GM18517 (cell line): ENCODE data around the gene INPP4B.
"Not testable (repeated sequence)": the region's sequence is repeated elsewhere in the genome, so short reads cannot be mapped to it uniquely, and the experiment has no call there.

Source experiments
- ATAC-seq: cut with Tn5 transposase; IDR thresholded peaks from one replicate; pipeline ENCODE4 v1.9.1; 2021; ENCODE audit warnings: mild to moderate bottlenecking, moderate library complexity; ENCODE audit not compliant: unreplicated experiment

Gene INPP4B

DNA sequence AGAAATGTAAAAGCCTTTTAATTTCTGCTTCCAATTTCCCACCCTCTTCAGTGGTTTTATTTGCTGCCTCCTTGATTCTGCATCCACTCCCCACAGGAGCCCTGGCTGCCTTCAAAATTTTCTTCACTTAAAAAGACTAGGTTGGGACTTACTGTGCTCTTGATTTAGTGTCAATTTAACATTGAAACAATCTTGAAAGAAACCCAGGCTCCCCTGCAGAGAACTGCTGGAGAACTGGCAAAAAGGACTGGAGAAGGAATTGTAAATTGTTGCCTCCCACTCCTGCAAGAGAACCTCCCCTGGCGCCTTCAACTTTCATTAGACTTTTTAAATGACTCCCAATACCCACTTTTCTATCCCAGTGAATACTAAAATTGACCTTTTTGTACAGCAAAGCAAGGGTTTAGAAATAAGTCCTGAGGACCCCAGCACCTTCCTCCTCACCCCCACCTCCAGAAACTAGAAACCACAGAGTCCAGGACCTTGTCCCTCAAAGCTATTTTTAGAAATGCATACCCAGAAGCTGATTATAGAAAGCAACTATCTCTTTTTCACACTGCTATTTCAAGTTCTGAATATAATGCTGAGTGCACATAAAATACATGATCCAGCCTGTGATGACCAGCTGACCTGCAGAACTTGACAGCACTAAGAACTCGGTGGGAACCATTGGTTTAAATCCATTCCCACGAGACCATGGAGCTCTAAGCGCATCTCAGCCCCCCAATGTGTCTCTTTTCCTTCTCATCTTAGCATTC lies 155.5 kb downstream of the INPP4B start:
- ATAC-seq: no peak

DNA sequence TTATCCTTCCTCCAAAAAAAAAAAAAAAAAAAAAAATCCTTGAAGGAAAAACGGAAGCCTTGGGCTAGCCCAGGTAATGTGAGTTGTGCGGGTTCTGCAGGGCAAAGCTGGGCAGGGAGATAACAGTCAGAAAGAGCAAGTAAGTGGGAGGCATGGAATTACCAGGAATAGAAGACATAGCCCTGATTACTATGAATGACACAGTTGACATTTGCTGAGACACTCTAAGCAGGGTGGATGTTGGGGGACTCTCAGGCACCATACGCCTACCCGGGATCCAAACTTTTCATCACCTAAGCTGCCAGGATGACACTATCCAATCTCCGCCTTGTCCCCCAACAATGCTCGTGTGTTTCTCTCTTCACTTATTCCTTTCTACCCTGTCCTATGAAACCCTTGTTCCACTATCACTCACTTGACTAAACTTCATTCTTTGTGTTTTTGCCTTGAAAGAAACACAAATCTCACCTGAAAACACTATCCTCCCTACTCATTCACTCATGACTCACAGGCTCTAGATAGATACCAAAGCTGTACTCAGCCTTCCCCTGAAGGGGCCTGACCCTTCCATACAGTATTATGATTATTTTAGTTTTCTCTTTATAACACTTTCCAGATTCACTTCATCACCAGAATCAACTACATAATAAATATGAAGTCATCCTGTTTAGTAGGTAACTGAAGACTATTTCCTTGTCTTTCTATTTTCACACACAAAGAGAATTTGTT lies 158.4 kb downstream of the INPP4B start:
- no peak for ATAC-seq

DNA sequence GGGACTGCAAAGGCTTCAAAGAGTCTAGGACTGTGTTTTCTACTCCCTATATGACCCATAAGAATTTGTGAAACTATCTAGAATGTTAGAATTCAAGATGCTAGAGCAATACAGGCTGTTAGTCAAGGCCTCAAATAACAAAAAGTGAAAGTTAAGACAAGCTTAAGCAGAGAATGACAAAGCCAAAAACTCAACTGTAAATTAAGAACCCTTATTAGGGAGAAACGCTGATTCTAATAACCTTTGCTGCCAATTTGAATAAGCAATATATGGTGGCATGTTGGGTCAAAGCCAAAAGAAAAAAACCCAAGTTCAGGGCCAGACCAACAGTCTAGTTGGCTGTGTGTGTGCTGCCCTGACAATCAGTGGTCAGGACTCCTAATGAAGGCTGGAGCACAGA lies 160.0 kb downstream of the INPP4B start:
- no peak for ATAC-seq

DNA sequence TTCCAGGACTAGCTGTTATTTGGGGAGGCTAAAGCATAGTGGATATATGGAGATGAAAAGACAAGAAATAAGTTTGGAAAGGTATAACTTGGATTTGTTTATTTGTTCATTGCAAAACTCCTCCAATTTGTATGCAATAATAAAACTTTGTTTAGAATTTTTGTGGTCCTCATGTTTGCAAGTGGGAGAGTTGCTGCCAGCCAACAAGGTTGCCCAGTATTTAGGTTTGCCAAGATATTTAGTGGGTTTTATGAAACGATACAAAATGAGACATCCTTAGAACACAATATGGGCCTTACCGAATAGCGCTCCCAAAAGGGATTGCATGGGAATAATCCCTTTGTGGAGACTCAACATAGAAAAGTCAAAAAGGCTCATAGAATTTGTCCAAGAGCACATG lies 162.1 kb downstream of the INPP4B start:
- ATAC-seq: no peak

DNA sequence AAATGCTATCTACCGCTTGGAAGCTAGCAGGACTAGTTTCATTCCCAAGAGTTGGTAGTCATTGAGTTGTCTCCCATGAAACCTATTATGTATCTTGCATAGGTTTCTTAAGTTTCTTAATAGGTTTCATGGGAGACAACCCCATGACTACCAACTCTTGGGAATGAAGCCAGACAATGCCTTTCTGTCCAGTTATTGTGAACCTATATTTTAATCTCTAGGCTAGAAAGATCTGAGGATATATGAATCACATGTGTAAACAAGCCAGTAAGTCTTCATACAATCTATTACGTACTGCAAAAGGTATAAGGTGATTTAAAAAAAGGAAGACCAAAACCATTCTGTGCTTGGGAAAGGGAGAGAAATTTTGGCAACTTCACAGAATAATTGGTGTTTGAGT lies 162.6 kb downstream of the INPP4B start:
- ATAC-seq: no peak

DNA sequence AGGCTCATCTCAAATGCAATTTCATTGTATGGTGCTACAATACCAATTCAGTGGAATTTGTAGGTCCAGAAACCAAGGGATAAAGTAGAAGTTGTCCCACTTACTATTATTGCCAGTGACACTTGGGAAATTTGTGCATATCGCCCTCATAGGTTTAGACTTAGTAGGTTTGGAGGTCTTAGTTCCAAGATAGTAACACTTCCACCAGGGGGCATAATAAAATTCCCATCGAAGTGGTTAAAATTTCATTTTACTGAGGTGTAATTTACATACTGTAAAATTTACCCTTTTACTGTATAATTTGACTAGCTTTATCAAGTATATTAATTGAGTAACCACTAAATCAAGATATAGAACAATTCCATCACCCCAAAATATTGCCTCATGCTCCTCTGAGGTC lies 174.6 kb downstream of the INPP4B start:
- no peak for ATAC-seq

DNA sequence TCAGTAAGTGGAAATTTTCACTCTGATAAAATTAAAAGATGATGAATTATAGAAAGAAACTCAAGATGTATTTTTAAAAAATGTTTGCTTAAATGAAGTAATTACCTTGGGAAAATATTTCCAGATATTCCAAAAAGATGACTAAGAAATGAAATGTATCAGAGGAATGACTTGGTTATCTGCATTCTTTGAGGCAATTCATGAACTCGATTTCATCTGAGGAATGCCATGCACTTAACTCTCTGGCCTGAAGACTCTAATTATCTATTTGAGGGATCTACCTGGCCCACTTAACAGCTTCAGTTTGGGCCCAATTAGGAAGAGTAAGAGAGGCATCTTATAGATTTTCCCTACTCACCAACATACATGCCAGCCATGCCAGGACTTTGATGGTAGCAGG lies 182.3 kb downstream of the INPP4B start:
- no peak for ATAC-seq

DNA sequence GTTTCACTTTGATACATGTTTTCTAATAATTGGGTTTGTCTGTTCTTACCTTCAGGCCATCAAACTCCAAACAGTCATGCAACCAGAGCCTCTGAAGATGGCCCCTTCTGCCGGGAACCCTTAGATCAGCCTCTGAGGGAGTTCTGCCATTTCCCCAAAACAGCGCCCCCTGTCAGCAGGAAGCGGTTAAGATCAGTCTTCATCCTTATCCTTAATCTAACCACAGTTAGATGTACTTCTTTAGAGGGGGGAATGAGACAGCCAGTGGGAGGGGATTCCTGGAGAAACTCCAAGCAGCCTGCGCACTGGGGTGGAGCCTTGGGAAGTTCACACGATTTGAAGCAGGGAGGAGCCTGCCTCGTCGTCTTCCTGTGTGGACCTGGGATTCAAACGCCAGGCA lies 185.4 kb downstream of the INPP4B start:
- no peak for ATAC-seq

DNA sequence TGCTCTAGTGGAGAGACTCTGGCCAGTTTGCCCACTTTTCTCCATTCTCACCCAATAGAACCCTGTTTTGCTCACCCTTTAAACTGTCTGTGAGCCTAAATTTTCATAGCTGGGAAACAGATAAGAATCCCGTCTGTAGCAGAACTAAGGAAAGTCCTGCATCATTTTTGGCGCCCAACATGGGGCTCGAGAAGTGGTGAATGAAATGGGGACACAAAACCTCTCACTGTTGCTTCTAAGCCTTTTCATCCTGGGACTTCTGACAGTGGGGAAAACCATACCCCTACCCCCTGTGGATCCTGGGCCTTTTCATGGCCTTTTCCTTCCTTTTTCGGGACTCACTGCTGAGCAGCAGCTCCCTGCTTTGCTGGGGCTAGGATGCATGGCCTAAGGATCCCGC lies 189.9 kb downstream of the INPP4B start:
- no peak for ATAC-seq

DNA sequence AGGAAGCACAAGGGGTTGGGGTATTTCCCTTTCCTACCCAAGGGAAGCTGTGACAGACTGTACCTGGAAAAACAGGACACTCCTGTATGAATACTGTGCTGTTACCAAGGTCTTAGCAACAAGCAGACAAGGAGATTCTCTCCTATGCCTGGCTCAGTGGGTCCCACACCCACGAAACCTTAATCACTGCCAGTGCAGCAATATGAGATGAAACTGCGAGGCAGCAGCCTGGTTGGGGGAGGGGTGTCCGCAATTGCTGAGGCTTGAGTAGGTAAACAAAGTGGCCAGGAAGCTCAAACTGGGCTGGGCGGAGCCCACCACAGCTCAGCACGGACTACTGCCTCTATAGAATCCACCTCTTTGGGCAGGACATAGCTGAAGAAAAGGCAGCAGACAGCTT lies 197.7 kb downstream of the INPP4B start:
- ATAC-seq: no peak

DNA sequence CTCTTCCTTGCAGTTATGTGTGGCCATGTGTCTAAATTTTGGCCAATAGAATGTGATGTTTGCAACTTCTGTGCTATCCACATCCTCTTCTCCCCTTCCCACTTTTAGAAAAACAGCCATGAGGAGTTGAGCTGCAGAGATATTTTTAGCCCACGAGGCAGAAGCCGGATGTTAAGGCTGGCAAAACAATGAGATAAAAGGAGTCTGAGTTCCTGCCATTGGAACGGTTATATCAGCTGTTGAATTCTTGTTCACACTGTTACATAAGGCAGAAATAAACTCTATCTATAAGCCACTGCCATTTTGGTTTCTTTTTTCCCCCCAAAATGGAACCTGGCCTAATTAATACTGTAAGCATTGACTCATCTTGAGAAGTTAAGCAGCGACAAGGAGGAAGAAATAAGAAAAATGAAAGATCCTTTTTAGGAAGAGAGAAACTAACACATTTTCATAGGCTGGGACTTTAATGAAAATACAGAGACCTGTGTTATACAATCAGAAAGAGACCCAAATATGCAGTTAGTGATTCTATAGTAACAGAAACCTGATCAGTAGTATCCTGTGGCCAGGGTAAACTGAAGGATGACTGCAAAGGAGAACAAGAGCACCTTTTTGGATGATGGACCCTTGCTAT lies 200.5 kb downstream of the INPP4B start:
- peak; percentile 97 for ATAC-seq

DNA sequence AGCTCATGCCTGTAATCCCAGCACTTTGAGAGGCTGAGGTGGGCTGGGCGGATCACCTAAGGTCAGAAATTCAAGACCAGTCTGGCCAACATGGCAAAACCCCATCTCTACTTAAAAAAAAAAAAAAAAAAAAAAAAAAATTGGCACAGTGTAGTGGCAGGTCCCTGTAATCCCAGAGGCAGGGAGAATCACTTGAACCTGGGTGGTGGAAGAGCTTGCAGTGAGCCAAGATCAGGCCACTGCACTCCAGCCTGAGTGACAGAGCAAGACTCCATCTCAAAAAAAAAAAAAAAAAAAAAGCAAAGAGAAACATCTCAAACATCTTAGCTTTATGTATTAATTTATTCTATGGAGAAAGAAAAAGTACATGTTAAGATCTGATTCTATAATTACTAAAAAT lies 201.5 kb downstream of the INPP4B start:
- not testable (repeated sequence) for ATAC-seq

DNA sequence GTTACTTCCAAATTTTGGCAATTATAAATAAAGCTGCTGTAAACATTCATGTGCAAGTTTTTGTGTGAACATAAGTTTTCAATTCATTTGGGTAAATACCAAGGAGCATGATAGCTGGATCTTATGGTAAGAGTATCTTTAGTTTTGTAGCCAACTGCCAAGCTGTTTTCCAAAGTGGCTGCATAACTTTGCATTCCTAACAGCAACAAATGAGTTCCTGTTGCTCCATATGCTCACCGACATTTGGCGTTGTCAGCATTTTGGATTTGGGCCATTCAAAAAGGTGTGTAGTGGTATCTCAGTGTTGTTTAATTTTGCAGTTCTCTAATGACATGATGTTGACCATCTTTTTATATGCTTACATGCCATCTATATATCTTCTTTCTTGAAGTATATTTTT lies 208.5 kb downstream of the INPP4B start:
- ATAC-seq: no peak

DNA sequence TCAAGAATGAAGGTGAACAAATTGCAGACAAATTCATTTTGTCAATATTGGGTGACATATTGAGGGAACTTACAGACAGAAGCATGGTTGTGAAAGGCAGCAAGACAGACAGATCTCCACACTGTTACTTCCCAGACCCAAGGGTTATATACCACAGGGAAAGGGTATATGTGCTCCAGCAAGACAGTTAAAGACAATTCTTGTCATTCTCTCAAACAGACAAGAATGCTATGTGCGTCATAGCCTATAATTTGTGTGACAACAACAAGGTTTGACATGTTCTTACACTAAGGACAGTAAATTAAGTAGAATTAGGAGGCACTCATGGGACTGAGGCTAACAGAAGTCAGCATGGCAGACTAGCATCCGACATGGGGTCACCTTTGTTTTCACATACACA lies 214.3 kb downstream of the INPP4B start:
- ATAC-seq: no peak

DNA sequence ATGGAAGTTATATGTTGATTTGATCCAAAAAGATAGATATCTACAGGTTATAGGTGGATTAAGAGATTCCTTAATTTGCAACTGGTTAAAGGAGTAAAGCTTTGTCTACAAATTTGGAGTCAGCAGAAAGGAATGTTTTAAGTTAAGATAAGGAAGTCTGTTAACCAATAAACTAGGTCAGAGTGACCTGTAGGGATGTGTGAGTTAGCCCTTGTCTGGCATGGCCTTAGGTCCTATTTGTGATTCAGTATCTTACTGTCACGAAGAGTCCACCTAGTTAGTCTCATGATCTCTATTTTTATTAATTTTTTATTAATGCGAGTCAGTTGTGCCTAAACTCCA lies 230.8 kb downstream of the INPP4B start:
- no peak for ATAC-seq

DNA sequence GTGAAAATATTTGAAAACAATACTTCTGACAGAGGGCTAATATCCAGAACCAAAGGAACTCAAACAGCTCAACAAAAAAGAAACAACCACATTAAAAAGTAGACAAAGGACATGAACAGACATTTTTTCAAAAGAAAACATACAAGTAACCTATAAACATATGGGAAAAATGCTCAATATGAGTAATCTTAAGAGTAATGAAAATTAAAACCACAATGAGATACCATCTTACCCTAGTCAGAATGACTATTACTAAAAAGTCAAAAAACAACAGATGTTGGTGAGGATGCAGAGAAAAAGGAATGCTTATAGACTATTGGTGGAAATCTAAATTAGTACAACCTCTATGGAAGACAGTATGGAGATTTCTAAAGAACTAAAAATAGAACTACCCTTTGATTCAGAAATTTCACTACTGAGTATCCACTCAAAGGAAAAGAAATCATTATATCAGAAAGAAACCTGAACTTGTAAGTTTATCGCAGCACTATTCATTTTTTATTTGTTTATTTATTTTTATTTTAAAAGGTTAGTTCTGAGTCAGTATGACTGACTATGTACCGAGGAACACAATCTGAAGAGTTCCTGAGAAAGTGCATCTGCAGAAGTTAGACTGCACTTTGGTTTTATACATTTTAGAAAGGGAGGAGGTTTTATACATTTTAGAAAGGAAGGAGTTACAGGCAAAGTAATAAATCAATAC lies 231.3 kb downstream of the INPP4B start:
- no peak for ATAC-seq

DNA sequence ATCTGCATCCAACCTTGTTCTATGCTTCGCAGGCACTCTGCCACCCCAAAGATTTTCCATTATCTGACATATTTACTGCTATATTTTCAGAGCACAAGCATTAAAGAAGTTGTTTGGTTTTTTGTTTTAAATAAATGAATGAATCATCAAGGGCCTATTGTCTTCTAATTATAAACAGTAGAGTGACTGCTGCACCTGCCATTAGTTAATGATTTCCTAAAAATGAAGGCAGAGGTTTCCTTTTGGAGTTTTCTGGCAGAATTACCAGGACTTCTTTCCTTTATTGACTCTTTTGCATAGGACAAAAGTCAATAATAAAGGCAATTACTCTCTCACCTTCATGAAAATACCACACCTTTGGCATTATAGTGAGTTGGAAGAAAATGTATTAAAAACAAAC lies 238.1 kb downstream of the INPP4B start:
- ATAC-seq: no peak

DNA sequence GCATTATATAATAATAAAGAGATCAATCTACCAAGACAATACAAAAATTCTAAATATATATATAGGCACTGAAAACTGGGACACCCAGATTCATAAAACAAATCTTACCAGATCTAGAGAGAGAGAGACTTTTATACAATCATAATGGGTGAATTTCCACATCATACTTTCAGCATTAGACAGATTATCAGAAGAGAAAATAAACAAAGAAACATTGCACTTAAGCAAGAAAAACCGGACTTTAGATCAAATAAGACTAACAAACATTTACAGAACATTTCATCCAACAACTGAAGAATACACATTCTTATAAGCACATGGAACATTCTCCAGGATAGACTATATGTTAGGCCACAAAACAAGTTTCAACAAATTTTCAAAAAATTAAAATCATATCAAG lies 245.1 kb downstream of the INPP4B start:
- no peak for ATAC-seq

DNA sequence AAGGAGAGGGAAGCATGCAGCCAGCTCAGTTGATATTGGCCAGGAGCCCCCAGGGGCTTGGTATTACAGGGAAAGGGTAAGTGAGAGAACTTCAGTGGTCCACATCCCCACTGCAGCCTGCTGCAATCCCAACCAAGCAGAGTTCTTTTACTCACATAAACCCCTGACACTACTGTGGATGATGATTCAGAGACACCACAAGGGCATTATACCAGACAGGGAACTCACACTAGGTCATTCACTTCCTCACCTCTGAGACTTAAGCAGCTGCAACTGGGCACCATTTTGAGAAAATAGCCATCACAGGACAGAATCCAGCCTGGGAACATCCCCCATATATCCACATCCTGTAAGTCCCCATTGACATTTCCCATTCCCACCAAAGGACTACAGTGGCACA lies 248.0 kb downstream of the INPP4B start:
- no peak for ATAC-seq

DNA sequence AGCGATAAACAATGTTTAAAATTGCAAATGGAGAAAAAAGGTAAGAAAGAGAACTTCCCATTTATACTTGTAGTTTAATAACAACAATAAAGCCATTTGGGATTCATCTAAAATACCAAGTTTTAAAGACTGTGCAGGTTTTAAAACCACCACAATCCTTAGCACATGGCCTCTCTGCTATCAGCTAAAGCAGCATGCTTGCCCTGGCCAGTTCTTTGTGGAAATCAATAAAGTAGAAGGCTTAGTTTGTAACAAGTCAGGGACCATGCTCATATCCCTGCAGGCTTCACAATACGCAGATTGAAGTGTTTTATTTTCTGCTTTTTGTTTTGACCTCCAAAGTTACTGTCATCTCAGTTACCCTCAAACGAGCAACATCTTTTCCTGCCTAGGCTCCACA lies 249.5 kb downstream of the INPP4B start:
- ATAC-seq: no peak

DNA sequence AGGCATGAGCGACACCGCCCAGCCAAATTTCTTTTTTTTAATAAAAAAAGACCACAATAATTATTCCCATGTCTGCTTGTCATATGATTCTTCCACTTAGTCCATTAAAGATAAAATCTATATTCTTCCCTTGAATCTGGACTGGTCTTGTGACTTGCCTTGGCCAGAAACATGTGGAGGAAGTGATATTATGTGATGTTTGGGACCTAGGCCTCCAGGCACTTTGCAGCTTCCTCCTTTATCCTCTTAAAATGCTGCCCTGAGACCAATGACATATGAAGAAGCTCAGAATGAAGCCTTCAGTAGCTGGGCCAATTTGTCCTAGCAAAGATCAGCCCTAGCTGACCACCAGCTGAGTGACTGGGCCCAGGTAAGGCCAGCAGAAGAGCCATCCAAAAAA lies 250.0 kb downstream of the INPP4B start:
- ATAC-seq: no peak
